HCT116 (cell line): Measurements from ENCODE around the gene ITGA1. TPM values are rescaled to one million over a fixed set of nuclear protein-coding genes. Genes with fewer than 3 reads are reported as not detected.

Experiments used
- ATAC-seq: fragments of 200-7000 bp; cut with Tn5 transposase; 2 replicates; pipeline ENCODE4 v1.9.1; 2020; ENCODE audit warnings: mild to moderate bottlenecking, moderate library complexity
- BruUV-seq: library from RNA; stranded (reverse); fragments of 400-500 nt; replicated peaks from 2 replicates; lab custom pipeline; 2021; lab: Mats Ljungman, UMichigan
- CTCF ChIA-PET: fragments of 300-600 bp; sonication (Branson Sonifier 250); formaldehyde crosslinking; loops from one replicate; lab custom pipeline; 2021; ENCODE audit warnings: antibody characterized with exemption; lab: Charles Lee
- POLR2A ChIA-PET: fragments of 300-600, 350-600 bp; sonication (Branson Sonifier 250); formaldehyde crosslinking; loops from one replicate; lab custom pipeline; 2021; ENCODE audit warnings: antibody characterized with exemption; lab: Charles Lee
- RAD21 ChIA-PET, 2 experiments: fragments of 300-600 bp; sonication (Branson Sonifier 250); formaldehyde crosslinking; loops; one replicate each; lab custom pipeline; 2023; ENCODE audit warnings: low total read pairs in 2 of 2; ENCODE audit not compliant: uncharacterized antibody in 2 of 2, unreplicated experiment in 2 of 2, low non-redundant PET in 1 of 2; lab: Charles Lee
- DNase-seq: peaks from one replicate; pipeline ENCODE4 v3.0.0-alpha.2; 2010; ENCODE audit warnings: low read depth, low spot score
- H2AFZ ChIP-seq: fragments of 200-600 bp; shearing (Covaris generic), sonication (generic); 2 replicates; pipeline ENCODE4 v1.6.1; 2017; ENCODE audit warnings: low read depth, mixed run types, mixed read lengths, antibody characterized with exemption, low read length; ENCODE audit not compliant: poor library complexity, severe bottlenecking
- H3K27ac ChIP-seq: 2 replicates; pipeline ENCODE4 v1.5.1; 2012; ENCODE audit warnings: low read depth, low read length
- H3K27me3 ChIP-seq: fragments of 200-600 bp; sonication (generic); 2 replicates; pipeline ENCODE4 v1.6.1; 2016; ENCODE audit warnings: mixed run types, low read length, mixed read lengths; ENCODE audit not compliant: insufficient read depth
- H3K36me3 ChIP-seq, 2 experiments: fragments of 200-500 bp in 1 of 2; fragments of 200-600 bp in 1 of 2; sonication (Bioruptor generic) in 1 of 2; sonication (generic) in 1 of 2; 2 replicates each; pipeline versions ENCODE4 v1.5.1 to v1.6.1; 2014 to 2016; ENCODE audit warnings: low read length in 2 of 2, inconsistent platforms in 1 of 2, mixed read lengths in 1 of 2, mixed run types in 1 of 2; ENCODE audit not compliant: insufficient read depth in 2 of 2, control insufficient read depth in 1 of 2
- H3K4me1 ChIP-seq, 2 experiments: fragments of 200-600 bp in 1 of 2; sonication (generic) in 1 of 2; 2 replicates each; pipeline versions ENCODE4 v1.5.1 to v1.6.1; 2012 to 2017; ENCODE audit warnings: low read length in 2 of 2, inconsistent platforms in 1 of 2, mild to moderate bottlenecking in 1 of 2, mixed read lengths in 1 of 2, mixed run types in 1 of 2, moderate library complexity in 1 of 2; ENCODE audit not compliant: insufficient read depth in 2 of 2, control insufficient read depth in 1 of 2
- H3K4me2 ChIP-seq: fragments of 200-600 bp; sonication (generic); 2 replicates; pipeline ENCODE4 v1.6.1; 2017; ENCODE audit warnings: mixed run types, low read length, mixed read lengths
- H3K4me3 ChIP-seq, 2 experiments: fragments of 200-600 bp in 1 of 2; sonication (generic) in 1 of 2; replicated peaks in 1 of 2; 2 replicates each; pipeline ENCODE4 v1.5.1; 2011 to 2016; ENCODE audit warnings: low read length in 2 of 2, control low read depth in 1 of 2, low read depth in 1 of 2, mild to moderate bottlenecking in 1 of 2, mixed read lengths in 1 of 2, mixed run types in 1 of 2
- H3K79me2 ChIP-seq: fragments of 200-600 bp; sonication (generic); 2 replicates; pipeline ENCODE4 v1.6.1; 2017; ENCODE audit warnings: mild to moderate bottlenecking, mixed run types, low read length, moderate library complexity, mixed read lengths; ENCODE audit not compliant: insufficient read depth
- H3K9ac ChIP-seq: fragments of 200-600 bp; sonication (generic); 2 replicates; pipeline ENCODE4 v1.6.1; 2016; ENCODE audit warnings: low read length, mixed read lengths
- H3K9me2 ChIP-seq: fragments of 200-600 bp; sonication (generic), shearing (Covaris generic); 2 replicates; pipeline ENCODE4 v1.6.1; 2017; ENCODE audit warnings: mixed run types, mild to moderate bottlenecking, moderate library complexity; ENCODE audit not compliant: insufficient read depth
- H3K9me3 ChIP-seq, 2 experiments: fragments of 200-500 bp in 1 of 2; fragments of 200-600 bp in 1 of 2; sonication (Bioruptor generic) in 1 of 2; sonication (generic) in 1 of 2; 2 replicates each; pipeline ENCODE4 v1.6.1; 2014 to 2017; ENCODE audit warnings: low read length in 2 of 2, mixed read lengths in 2 of 2, inconsistent platforms in 1 of 2, low read depth in 1 of 2, mild to moderate bottlenecking in 1 of 2, mixed run types in 1 of 2, moderate library complexity in 1 of 2; ENCODE audit not compliant: control insufficient read depth in 1 of 2, insufficient read depth in 1 of 2
- H4K20me1 ChIP-seq: fragments of 200-600 bp; sonication (generic), shearing (Covaris generic); 2 replicates; pipeline ENCODE4 v1.6.1; 2017; ENCODE audit warnings: mixed run types, mild to moderate bottlenecking, moderate library complexity; ENCODE audit not compliant: insufficient read depth
- ATF3 ChIP-seq: IDR thresholded peaks from 2 replicates; pipeline ENCODE4 v1.6.1; 2012
- CBX3 ChIP-seq: IDR thresholded peaks from 2 replicates; pipeline ENCODE4 v1.6.1; 2012; ENCODE audit warnings: low read depth
- CTCF ChIP-seq, 3 experiments: fragments of 200-600 bp in 1 of 3; sonication (generic) in 1 of 3; IDR thresholded peaks in 2 of 3; conservative IDR thresholded peaks in 1 of 3; 2 replicates each; pipeline ENCODE4 v1.5.1; 2012 to 2017; ENCODE audit warnings: low read depth in 2 of 3, low read length in 2 of 3, antibody characterized with exemption in 1 of 3, borderline replicate concordance in 1 of 3, control low read depth in 1 of 3, mild to moderate bottlenecking in 1 of 3, mixed read lengths in 1 of 3, mixed run types in 1 of 3, moderate library complexity in 1 of 3; ENCODE audit not compliant: insufficient read depth in 1 of 3
- EGR1 ChIP-seq: IDR thresholded peaks from 2 replicates; pipeline ENCODE4 v1.6.1; 2012; ENCODE audit warnings: low read depth
- ELF1 ChIP-seq: IDR thresholded peaks from 2 replicates; pipeline ENCODE4 v1.6.1; 2012; ENCODE audit warnings: low read depth, borderline replicate concordance
- EZH2 ChIP-seq: fragments of 200-600 bp; sonication (generic); IDR thresholded peaks from 2 replicates; pipeline ENCODE4 v1.6.1; 2017; ENCODE audit warnings: antibody characterized with exemption, mixed run types
- EZH2phosphoT487 ChIP-seq: fragments of 200-600 bp; IDR thresholded peaks from 2 replicates; pipeline ENCODE4 v1.6.1; 2018; ENCODE audit warnings: antibody characterized with exemption, borderline replicate concordance
- FOSL1 ChIP-seq: IDR thresholded peaks from 2 replicates; pipeline ENCODE4 v1.6.1; 2012; ENCODE audit warnings: low read depth
- MAX ChIP-seq: IDR thresholded peaks from 2 replicates; pipeline ENCODE4 v1.6.1; 2012
- POLR2A ChIP-seq: IDR thresholded peaks from 2 replicates; pipeline ENCODE4 v1.7.0; 2011; ENCODE audit warnings: borderline replicate concordance; ENCODE audit not compliant: insufficient read depth, insufficient read length; ENCODE audit errors: extremely low read depth
- POLR2AphosphoS5 ChIP-seq: IDR thresholded peaks from 2 replicates; pipeline ENCODE4 v1.6.1; 2011; ENCODE audit warnings: mild to moderate bottlenecking, low read depth, low read length, moderate library complexity
- SIN3A ChIP-seq: IDR thresholded peaks from 2 replicates; pipeline ENCODE4 v1.6.1; 2012; ENCODE audit warnings: low read depth
- SRF ChIP-seq: IDR thresholded peaks from 2 replicates; pipeline ENCODE4 v1.6.1; 2012; ENCODE audit warnings: low read depth
- TCF7L2 ChIP-seq: IDR thresholded peaks from 2 replicates; pipeline ENCODE4 v1.7.0; 2011; ENCODE audit warnings: borderline replicate concordance, inconsistent platforms; ENCODE audit not compliant: insufficient read depth, insufficient read length; ENCODE audit errors: extremely low read depth
- ZBTB33 ChIP-seq: IDR thresholded peaks from 2 replicates; pipeline ENCODE4 v1.6.1; 2011; ENCODE audit warnings: mild to moderate bottlenecking, low read length, moderate library complexity; ENCODE audit not compliant: insufficient replicate concordance; ENCODE audit errors: extremely low read depth
- ZFX ChIP-seq: fragments of 450-650 bp; IDR thresholded peaks from 2 replicates; pipeline ENCODE4 v1.6.1; 2017
- ZNF274 ChIP-seq: fragments of 200-500 bp; sonication (Bioruptor generic); IDR thresholded peaks from 2 replicates; pipeline ENCODE4 v1.6.1; 2014; ENCODE audit warnings: mild to moderate bottlenecking, low read depth, low read length, inconsistent platforms
- intact Hi-C: fragments of 100-400 bp; cut with micrococcal nuclease; formaldehyde crosslinking; loops from 2 replicates; pipeline ENCODE4 v1.10.0; 2022
- total RNA-seq: library from RNA; stranded (reverse); gene quantifications from one replicate; pipeline ENCODE4 v1.2.1, GENCODE V29; 2021; ENCODE audit not compliant: unreplicated experiment

Gene ITGA1
- total RNA-seq, 1 experiment from 2014 or later, result 1.8 TPM

- Histone ChIP-seq H3K36me3 (no peaks in the 10 kb centered on the region), H3K9me3 (no peaks in the 10 kb centered on the region), H3K4me3 (no peak overlapping the region), H3K4me2 (no peak overlapping the region)
- TF ChIP-seq CBX3 (no peak), POLR2AphosphoS5 (no peak), POLR2A (no peak), SRF (no peak), CTCF (IDR thresholded peaks at IDR 0.05 in 2 of 3, conservative IDR thresholded peaks at IDR 0.05 in 1 of 3; ENCODE audit: borderline replicate concordance in 1 of 3, insufficient read depth in 1 of 3, low read depth in 2 of 3, low read length in 2 of 3) (no peak), ZNF274 (no peak), EZH2phosphoT487 (no peak), TCF7L2 (no peak), FOSL1 (no peak), EGR1 (no peak), ZBTB33 (no peak), SIN3A (no peak), ZFX (no peak), EZH2 (no peak), MAX (no peak), ATF3 (no peak), ELF1 (no peak)
- TF ChIP-seq, all 23 proteins: peak for 0
- no peaks in the 10 kb centered on the region for H4K20me1 ChIP-seq
- H3K4me1 ChIP-seq, result no peaks in the 10 kb centered on the region
- RAD21 ChIA-PET, result no interaction called here
- intact Hi-C loops, result no loop called here
- H3K9ac ChIP-seq, result no peak overlapping the region
- H3K27me3 ChIP-seq, result no peaks in the 10 kb centered on the region
- no TSS peak for BruUV-seq
- no peaks in the 10 kb centered on the region for H3K79me2 ChIP-seq
- CTCF ChIA-PET, result no interaction called here
- ATAC-seq, result no peak
- H3K9me2 ChIP-seq, result no peaks in the 10 kb centered on the region
- no peak overlapping the region for H2AFZ ChIP-seq
- no peak overlapping the region for H3K27ac ChIP-seq
- DNase-seq, result no peak
- POLR2A ChIA-PET, result no interaction called here
These were observed 30.1 kb downstream of the ITGA1 start for GRCh38 chr5:52817818-52818217.
